SK-N-SH (cell line): ENCODE data around the gene BIRC7. TPM values are rescaled to one million over a fixed set of nuclear protein-coding genes. Genes with fewer than 3 reads are reported as not detected.

Experiments used
- CTCF ChIA-PET: fragments of 300-600, 350-600 bp; formaldehyde crosslinking; extraction: SDS; loops from one replicate; lab custom pipeline; 2021; lab: Yijun Ruan, JAX
- POLR2A ChIA-PET: fragments of 350-600 bp; sonication (Branson Sonifier 250); formaldehyde crosslinking; extraction: SDS; loops from one replicate; lab custom pipeline; 2020; ENCODE audit warnings: antibody characterized with exemption, inconsistent platforms; lab: Yijun Ruan, JAX
- DNase-seq: peaks from one replicate; pipeline ENCODE4 v3.0.0; 2012
- H2AFZ ChIP-seq: fragments of 200-600 bp; sonication (generic); 2 replicates; pipeline ENCODE4 v1.8.1; 2016; ENCODE audit warnings: antibody characterized with exemption, mild to moderate bottlenecking, low read depth
- H3F3A ChIP-seq: fragments of 200-600 bp; sonication (generic); replicated peaks from 2 replicates; pipeline ENCODE3; 2016; ENCODE audit warnings: antibody characterized with exemption, mild to moderate bottlenecking; ENCODE audit not compliant: insufficient read depth
- H3K27ac ChIP-seq, 2 experiments: fragments of 200-500 bp in 1 of 2; fragments of 200-600 bp in 1 of 2; sonication (Bioruptor generic) in 1 of 2; sonication (generic), shearing (Covaris generic) in 1 of 2; 2 replicates each; pipeline versions ENCODE4 v1.5.1 to v1.6.1; 2014 to 2016; ENCODE audit warnings: low read depth in 2 of 2, inconsistent platforms in 1 of 2, low read length in 1 of 2, mild to moderate bottlenecking in 1 of 2, mixed read lengths in 1 of 2
- H3K27me3 ChIP-seq: fragments of 200-600 bp; sonication (generic), shearing (Covaris generic); 2 replicates; pipeline ENCODE4 v1.6.1; 2016; ENCODE audit warnings: mixed run types; ENCODE audit not compliant: insufficient read depth
- H3K36me3 ChIP-seq, 2 experiments: fragments of 200-500 bp in 1 of 2; fragments of 200-600 bp in 1 of 2; sonication (Bioruptor generic) in 1 of 2; sonication (generic) in 1 of 2; replicated peaks in 1 of 2; 2 replicates each; pipeline versions ENCODE3 to v1.5.1; 2014 to 2016; ENCODE audit warnings: low read length in 1 of 2, mild to moderate bottlenecking in 1 of 2; ENCODE audit not compliant: insufficient read depth in 2 of 2, control insufficient read depth in 1 of 2
- H3K4me1 ChIP-seq, 2 experiments: fragments of 200-500 bp in 1 of 2; fragments of 200-600 bp in 1 of 2; sonication (Bioruptor generic) in 1 of 2; sonication (generic), shearing (Covaris generic) in 1 of 2; 2 replicates each; pipeline versions ENCODE4 v1.5.1 to v1.6.1; 2014 to 2016; ENCODE audit warnings: low read depth in 1 of 2, low read length in 1 of 2, mixed run types in 1 of 2; ENCODE audit not compliant: insufficient read depth in 2 of 2, control insufficient read depth in 1 of 2
- H3K4me2 ChIP-seq: fragments of 200-600 bp; sonication (generic), shearing (Covaris generic); 2 replicates; pipeline ENCODE4 v1.6.1; 2017; ENCODE audit warnings: mixed run types
- H3K4me3 ChIP-seq, 2 experiments: fragments of 200-500 bp in 1 of 2; fragments of 200-600 bp in 1 of 2; sonication (Bioruptor generic) in 1 of 2; sonication (generic), shearing (Covaris generic) in 1 of 2; 2 replicates each; pipeline versions ENCODE4 v1.5.1 to v1.8.1; 2014 to 2016; ENCODE audit warnings: low read depth in 2 of 2, inconsistent platforms in 1 of 2, low read length in 1 of 2, mild to moderate bottlenecking in 1 of 2, mixed read lengths in 1 of 2, moderate library complexity in 1 of 2
- H3K79me2 ChIP-seq: fragments of 200-600 bp; sonication (generic); 2 replicates; pipeline ENCODE4 v1.8.1; 2017; ENCODE audit warnings: mild to moderate bottlenecking; ENCODE audit not compliant: insufficient read depth
- H3K9ac ChIP-seq: fragments of 200-600 bp; sonication (generic); 2 replicates; pipeline ENCODE4 v1.6.1; 2017; ENCODE audit warnings: mixed run types
- H3K9me2 ChIP-seq: fragments of 200-600 bp; sonication (generic); 2 replicates; pipeline ENCODE4 v1.6.1; 2017; ENCODE audit warnings: mixed run types
- H3K9me3 ChIP-seq: fragments of 200-600 bp; sonication (generic); 2 replicates; pipeline ENCODE4 v1.6.1; 2017; ENCODE audit warnings: mixed run types, mild to moderate bottlenecking, moderate library complexity
- H4K20me1 ChIP-seq: fragments of 200-600 bp; sonication (generic); 2 replicates; pipeline ENCODE4 v1.6.1; 2017; ENCODE audit warnings: mild to moderate bottlenecking, mixed run types; ENCODE audit not compliant: insufficient read depth
- ELF1 ChIP-seq: IDR thresholded peaks from 2 replicates; pipeline ENCODE4 v1.4.0; 2012
- EZH2phosphoT487 ChIP-seq: fragments of 200-600 bp; sonication (generic); IDR thresholded peaks from 2 replicates; pipeline ENCODE4 v1.6.1; 2017; ENCODE audit warnings: low read depth, mixed run types, mild to moderate bottlenecking, antibody characterized with exemption, moderate library complexity, borderline replicate concordance
- FOXM1 ChIP-seq: IDR thresholded peaks from 2 replicates; pipeline ENCODE4 v1.4.0; 2012; ENCODE audit warnings: low read depth, mild to moderate bottlenecking
- MAX ChIP-seq: IDR thresholded peaks from 2 replicates; pipeline ENCODE4 v1.4.0; 2012; ENCODE audit warnings: low read depth
- MXI1 ChIP-seq: IDR thresholded peaks from 2 replicates; pipeline ENCODE4 v1.6.1; 2012; ENCODE audit warnings: mild to moderate bottlenecking, low read depth, low read length, improper control_type of control experiment
- NRF1 ChIP-seq: IDR thresholded peaks from 2 replicates; pipeline ENCODE4 v1.6.1; 2012; ENCODE audit warnings: low read depth, mild to moderate bottlenecking, low read length
- RCOR1 ChIP-seq: fragments of 150-350 bp; IDR thresholded peaks from 2 replicates; pipeline ENCODE4 v1.6.1; 2017; ENCODE audit warnings: antibody characterized with exemption, low read length
- RFX5 ChIP-seq: IDR thresholded peaks from 2 replicates; pipeline ENCODE4 v1.6.1; 2012; ENCODE audit warnings: mild to moderate bottlenecking, improper control_type of control experiment, low read length
- TAF1 ChIP-seq: IDR thresholded peaks from 2 replicates; pipeline ENCODE4 v1.6.1; 2012; ENCODE audit warnings: low read depth, mild to moderate bottlenecking, low read length, moderate library complexity, borderline replicate concordance
- YY1 ChIP-seq: IDR thresholded peaks from 2 replicates; pipeline ENCODE4 v1.4.0; 2012; ENCODE audit warnings: low read depth, mild to moderate bottlenecking
- WGBS: methylation state at CpG from one replicate; pipeline ENCODE4 v1.1.6; 2017; ENCODE audit warnings: low lambda C conversion rate; 5-methylcytosine and 5-hydroxymethylcytosine counted together
- polyA plus RNA-seq, 3 experiments: library from polyadenylated mRNA; depleted of rRNA; stranded (reverse); fragments of >200 nt; gene quantifications; 2 replicates each; pipeline ENCODE4 v1.2.3, GENCODE V29; 2012
- TF ChIP-seq, protein P1 (sequence below): IDR thresholded peaks from 2 replicates; pipeline ENCODE4 v1.6.1; 2012; ENCODE audit warnings: mild to moderate bottlenecking, low read depth, low read length, moderate library complexity
- TF ChIP-seq, protein P2 (sequence below): fragments of 150-350 bp; IDR thresholded peaks from 2 replicates; pipeline ENCODE4 v1.6.1; 2016; ENCODE audit warnings: mild to moderate bottlenecking, low read depth, low read length
- TF ChIP-seq, protein P3 (sequence below): fragments of 150-350 bp; IDR thresholded peaks from 2 replicates; pipeline ENCODE4 v1.6.1; 2017; ENCODE audit warnings: antibody characterized with exemption, low read length, low read depth, borderline replicate concordance

BIRC7 gene
- polyA plus RNA-seq, 1 of the 3 experiments (the other 2 are of a cell fraction) = not detected

GRCh38 chr20:63227260-63227659, 8.4 kb upstream of the BIRC7 start (continued):
- TF ChIP-seq, protein P1, sequence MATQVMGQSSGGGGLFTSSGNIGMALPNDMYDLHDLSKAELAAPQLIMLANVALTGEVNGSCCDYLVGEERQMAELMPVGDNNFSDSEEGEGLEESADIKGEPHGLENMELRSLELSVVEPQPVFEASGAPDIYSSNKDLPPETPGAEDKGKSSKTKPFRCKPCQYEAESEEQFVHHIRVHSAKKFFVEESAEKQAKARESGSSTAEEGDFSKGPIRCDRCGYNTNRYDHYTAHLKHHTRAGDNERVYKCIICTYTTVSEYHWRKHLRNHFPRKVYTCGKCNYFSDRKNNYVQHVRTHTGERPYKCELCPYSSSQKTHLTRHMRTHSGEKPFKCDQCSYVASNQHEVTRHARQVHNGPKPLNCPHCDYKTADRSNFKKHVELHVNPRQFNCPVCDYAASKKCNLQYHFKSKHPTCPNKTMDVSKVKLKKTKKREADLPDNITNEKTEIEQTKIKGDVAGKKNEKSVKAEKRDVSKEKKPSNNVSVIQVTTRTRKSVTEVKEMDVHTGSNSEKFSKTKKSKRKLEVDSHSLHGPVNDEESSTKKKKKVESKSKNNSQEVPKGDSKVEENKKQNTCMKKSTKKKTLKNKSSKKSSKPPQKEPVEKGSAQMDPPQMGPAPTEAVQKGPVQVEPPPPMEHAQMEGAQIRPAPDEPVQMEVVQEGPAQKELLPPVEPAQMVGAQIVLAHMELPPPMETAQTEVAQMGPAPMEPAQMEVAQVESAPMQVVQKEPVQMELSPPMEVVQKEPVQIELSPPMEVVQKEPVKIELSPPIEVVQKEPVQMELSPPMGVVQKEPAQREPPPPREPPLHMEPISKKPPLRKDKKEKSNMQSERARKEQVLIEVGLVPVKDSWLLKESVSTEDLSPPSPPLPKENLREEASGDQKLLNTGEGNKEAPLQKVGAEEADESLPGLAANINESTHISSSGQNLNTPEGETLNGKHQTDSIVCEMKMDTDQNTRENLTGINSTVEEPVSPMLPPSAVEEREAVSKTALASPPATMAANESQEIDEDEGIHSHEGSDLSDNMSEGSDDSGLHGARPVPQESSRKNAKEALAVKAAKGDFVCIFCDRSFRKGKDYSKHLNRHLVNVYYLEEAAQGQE = no peak
- no peak for TF ChIP-seq TAF1
- TF ChIP-seq, protein P2, sequence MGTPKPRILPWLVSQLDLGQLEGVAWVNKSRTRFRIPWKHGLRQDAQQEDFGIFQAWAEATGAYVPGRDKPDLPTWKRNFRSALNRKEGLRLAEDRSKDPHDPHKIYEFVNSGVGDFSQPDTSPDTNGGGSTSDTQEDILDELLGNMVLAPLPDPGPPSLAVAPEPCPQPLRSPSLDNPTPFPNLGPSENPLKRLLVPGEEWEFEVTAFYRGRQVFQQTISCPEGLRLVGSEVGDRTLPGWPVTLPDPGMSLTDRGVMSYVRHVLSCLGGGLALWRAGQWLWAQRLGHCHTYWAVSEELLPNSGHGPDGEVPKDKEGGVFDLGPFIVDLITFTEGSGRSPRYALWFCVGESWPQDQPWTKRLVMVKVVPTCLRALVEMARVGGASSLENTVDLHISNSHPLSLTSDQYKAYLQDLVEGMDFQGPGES = no peak

DNA sequence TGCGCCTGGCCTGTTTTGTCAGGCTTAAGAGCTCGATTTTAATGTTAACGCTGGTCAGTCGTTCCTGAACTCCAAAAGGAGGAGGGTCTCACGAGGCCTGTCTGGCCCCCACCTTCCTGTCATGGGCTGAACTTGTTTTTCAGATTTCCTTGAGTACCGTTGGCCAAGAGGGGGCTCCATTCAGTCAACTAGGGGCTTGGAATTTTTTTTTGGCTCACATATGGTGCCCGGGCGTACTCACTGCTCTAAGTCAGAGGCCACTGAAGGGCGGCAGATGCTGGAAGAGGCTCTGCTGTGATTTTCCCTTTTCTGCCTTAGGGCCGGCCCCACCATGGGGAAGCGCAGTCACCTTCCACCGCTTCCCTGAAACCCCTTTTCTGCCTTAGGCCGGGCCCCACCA, 6.9 kb upstream of the BIRC7 start:
- TF ChIP-seq MXI1 (no peak), FOXM1 (no peak), EZH2phosphoT487 (no peak), TAF1 (no peak), RCOR1 (no peak), MAX (no peak), NRF1 (no peak), YY1 (no peak), RFX5 (no peak), ELF1 (no peak)
- TF ChIP-seq, protein P3, sequence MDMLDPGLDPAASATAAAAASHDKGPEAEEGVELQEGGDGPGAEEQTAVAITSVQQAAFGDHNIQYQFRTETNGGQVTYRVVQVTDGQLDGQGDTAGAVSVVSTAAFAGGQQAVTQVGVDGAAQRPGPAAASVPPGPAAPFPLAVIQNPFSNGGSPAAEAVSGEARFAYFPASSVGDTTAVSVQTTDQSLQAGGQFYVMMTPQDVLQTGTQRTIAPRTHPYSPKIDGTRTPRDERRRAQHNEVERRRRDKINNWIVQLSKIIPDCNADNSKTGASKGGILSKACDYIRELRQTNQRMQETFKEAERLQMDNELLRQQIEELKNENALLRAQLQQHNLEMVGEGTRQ = no peak
- H3K27ac ChIP-seq = no peak overlapping the region
- no peak overlapping the region for H3K9ac ChIP-seq
- no peak overlapping the region for H3K4me3 ChIP-seq
- ChIA-PET POLR2A (no interaction called here), CTCF (interaction anchor here (2.1 kb wide), 1 partner anchor 81 kb away, joined by 7 read pairs; no protein-coding TSS in a partner anchor)
- no peak for DNase-seq
- no peak overlapping the region for H2AFZ ChIP-seq
- no peaks in the 10 kb centered on the region for H3K9me2 ChIP-seq
- peaks cover 5 to 13% of the 10 kb centered on the region in 2 experiments; a peak in 1 of 4 replicates for H3K4me1 ChIP-seq
- no peaks in the 10 kb centered on the region for H3K79me2 ChIP-seq
- no peaks in the 10 kb centered on the region for H3K27me3 ChIP-seq
- WGBS = 81% methylated on average over 13 of the region's 13 CpGs
- H3K4me2 ChIP-seq = no peak overlapping the region
- H4K20me1 ChIP-seq = no peaks in the 10 kb centered on the region
- H3K9me3 ChIP-seq = no peaks in the 10 kb centered on the region
- no peaks in the 10 kb centered on the region for H3F3A ChIP-seq
- no peaks in the 10 kb centered on the region for H3K36me3 ChIP-seq
